Trophoblast cell (in vitro differentiated cells and primary cell): Measurements from ENCODE around the gene PRSS50.

ENCODE experiments used
- DNase-seq, 2 donors: peaks; one replicate each; pipeline ENCODE4 v3.0.0-alpha.2; 2016
- H2AFZ ChIP-seq: 2 replicates; pipeline ENCODE4 v1.6.1; 2013; ENCODE audit warnings: low read length, moderate library complexity, mild to moderate bottlenecking; ENCODE audit not compliant: insufficient read depth, poor library complexity
- H2AK5ac ChIP-seq: 2 replicates; pipeline ENCODE4 v1.6.1; 2013; ENCODE audit warnings: mild to moderate bottlenecking, low read length
- H2BK120ac ChIP-seq: 2 replicates; pipeline ENCODE4 v1.6.1; 2013; ENCODE audit warnings: low read length, mild to moderate bottlenecking, moderate library complexity; ENCODE audit not compliant: insufficient read depth, poor library complexity
- H2BK12ac ChIP-seq: 2 replicates; pipeline ENCODE4 v1.6.1; 2013; ENCODE audit warnings: mild to moderate bottlenecking, low read length, moderate library complexity
- H2BK5ac ChIP-seq: 2 replicates; pipeline ENCODE4 v1.6.1; 2013; ENCODE audit warnings: low read length, low read depth, moderate library complexity, mild to moderate bottlenecking; ENCODE audit not compliant: poor library complexity
- H3K14ac ChIP-seq: 2 replicates; pipeline ENCODE4 v1.6.1; 2013; ENCODE audit warnings: mild to moderate bottlenecking, low read length
- H3K18ac ChIP-seq: 2 replicates; pipeline ENCODE4 v1.6.1; 2013; ENCODE audit warnings: mild to moderate bottlenecking, low read length
- H3K23ac ChIP-seq: 2 replicates; pipeline ENCODE4 v1.6.1; 2013; ENCODE audit warnings: low read length
- H3K27ac ChIP-seq: 2 replicates; pipeline ENCODE4 v1.5.1; 2013; ENCODE audit warnings: low read depth, mild to moderate bottlenecking, inconsistent platforms, low read length, moderate library complexity
- H3K27me3 ChIP-seq: 2 replicates; pipeline ENCODE4 v1.6.1; 2013; ENCODE audit warnings: inconsistent platforms, mild to moderate bottlenecking, low read length, moderate library complexity; ENCODE audit not compliant: insufficient read depth
- H3K36me3 ChIP-seq, 2 experiments: 1 replicate in 1 of 2; 2 replicates in 1 of 2; pipeline ENCODE4 v1.6.1; 2013; ENCODE audit warnings: low read length in 2 of 2, mild to moderate bottlenecking in 2 of 2, moderate library complexity in 1 of 2; ENCODE audit not compliant: insufficient read depth in 2 of 2, control insufficient read depth in 1 of 2
- H3K4ac ChIP-seq: 2 replicates; pipeline ENCODE4 v1.6.1; 2013; ENCODE audit warnings: low read depth, mild to moderate bottlenecking, low read length, moderate library complexity
- H3K4me1 ChIP-seq, 2 experiments: 1 replicate in 1 of 2; 2 replicates in 1 of 2; pipeline ENCODE4 v1.6.1; 2013; ENCODE audit warnings: low read length in 2 of 2, mild to moderate bottlenecking in 2 of 2, moderate library complexity in 1 of 2; ENCODE audit not compliant: insufficient read depth in 2 of 2, control insufficient read depth in 1 of 2
- H3K4me2 ChIP-seq: 2 replicates; pipeline ENCODE4 v1.6.1; 2013; ENCODE audit warnings: inconsistent platforms, mild to moderate bottlenecking, low read length, moderate library complexity
- H3K4me3 ChIP-seq: 2 replicates; pipeline ENCODE4 v1.5.1; 2013; ENCODE audit warnings: mild to moderate bottlenecking, low read depth, low read length, inconsistent platforms
- H3K79me1 ChIP-seq: one replicate; pipeline ENCODE4 v1.6.1; 2013; ENCODE audit warnings: low read length
- H3K79me2 ChIP-seq: 2 replicates; pipeline ENCODE4 v1.6.1; 2013; ENCODE audit warnings: low read length, mild to moderate bottlenecking; ENCODE audit not compliant: control insufficient read depth, insufficient read depth, poor library complexity
- H3K9ac ChIP-seq: 2 replicates; pipeline ENCODE4 v1.6.1; 2013; ENCODE audit warnings: mild to moderate bottlenecking, low read length
- H3K9me3 ChIP-seq: 2 replicates; pipeline ENCODE4 v1.6.1; 2013; ENCODE audit warnings: low read depth, mild to moderate bottlenecking, control low read depth, inconsistent platforms, low read length; ENCODE audit not compliant: insufficient read depth
- H4K12ac ChIP-seq: 2 replicates; pipeline ENCODE4 v1.6.1; 2013; ENCODE audit warnings: low read depth, mild to moderate bottlenecking, low read length, moderate library complexity
- H4K8ac ChIP-seq: 2 replicates; pipeline ENCODE4 v1.6.1; 2013; ENCODE audit warnings: low read depth, mild to moderate bottlenecking, low read length, moderate library complexity
- H4K91ac ChIP-seq: one replicate; pipeline ENCODE4 v1.6.1; 2013; ENCODE audit warnings: low read depth, mild to moderate bottlenecking, low read length, moderate library complexity
- WGBS: extraction: QIAGEN DNeasy Blood & Tissue Kit; methylation state at CpG from one replicate; pipeline ENCODE4 v1.1.7; 2013; ENCODE audit warnings: missing lambda C conversion rate; ENCODE audit not compliant: insufficient read length, insufficient coverage; ENCODE audit errors: extremely low coverage; 5-methylcytosine and 5-hydroxymethylcytosine counted together

The PRSS50 gene

DNA sequence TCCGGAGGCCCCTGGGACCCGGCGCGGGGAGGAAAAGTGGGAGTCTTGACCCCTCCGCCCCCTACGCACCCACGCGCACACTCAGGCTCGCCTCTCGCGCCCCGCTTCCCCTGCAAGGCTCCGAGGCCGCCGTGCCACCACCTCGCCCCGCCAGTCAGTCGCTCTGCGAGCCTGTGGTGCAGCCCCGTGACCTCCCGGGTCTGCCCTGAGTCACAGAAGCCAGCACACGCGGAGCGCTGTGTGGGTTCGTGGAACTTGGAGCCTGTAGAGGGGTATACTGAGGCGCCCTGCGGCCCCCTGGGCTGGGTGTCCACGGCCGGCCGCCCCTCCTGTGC is 23.8 kb downstream of the PRSS50 start:
- H3K23ac ChIP-seq = no peak overlapping the region
- no peaks in the 10 kb centered on the region for H3K36me3 ChIP-seq
- peak overlapping the region; percentile 63 for H3K18ac ChIP-seq
- peak overlapping the region; percentile 56 for H4K12ac ChIP-seq
- H2BK5ac ChIP-seq = no peak overlapping the region
- no peak overlapping the region for H3K4me3 ChIP-seq
- WGBS = no CpG with 5 or more reads among the region's 30 CpGs
- no peaks in the 10 kb centered on the region for H3K27me3 ChIP-seq
- peaks cover 5% of the 10 kb centered on the region for H3K79me2 ChIP-seq
- no peak overlapping the region for H2BK120ac ChIP-seq
- peak overlapping the region; percentile 38 for H2BK12ac ChIP-seq
- peaks cover 2% of the 10 kb centered on the region for H3K9me3 ChIP-seq
- H2AK5ac ChIP-seq = no peak overlapping the region
- peak overlapping the region; percentile 30 for H3K14ac ChIP-seq
- DNase-seq = peak; percentile 32 to 41
- H2AFZ ChIP-seq = peak overlapping the region; percentile 30
- peaks cover 11% of the 10 kb centered on the region for H3K79me1 ChIP-seq
- H3K27ac ChIP-seq = no peak overlapping the region
- H4K91ac ChIP-seq = no peak overlapping the region
- H4K8ac ChIP-seq = peak overlapping the region; percentile 68
- no peak overlapping the region for H3K9ac ChIP-seq
- peak overlapping the region; percentile 71 for H3K4me2 ChIP-seq
- peaks cover 12 to 23% of the 10 kb centered on the region in 2 experiments for H3K4me1 ChIP-seq
- H3K4ac ChIP-seq = no peak overlapping the region

DNA sequence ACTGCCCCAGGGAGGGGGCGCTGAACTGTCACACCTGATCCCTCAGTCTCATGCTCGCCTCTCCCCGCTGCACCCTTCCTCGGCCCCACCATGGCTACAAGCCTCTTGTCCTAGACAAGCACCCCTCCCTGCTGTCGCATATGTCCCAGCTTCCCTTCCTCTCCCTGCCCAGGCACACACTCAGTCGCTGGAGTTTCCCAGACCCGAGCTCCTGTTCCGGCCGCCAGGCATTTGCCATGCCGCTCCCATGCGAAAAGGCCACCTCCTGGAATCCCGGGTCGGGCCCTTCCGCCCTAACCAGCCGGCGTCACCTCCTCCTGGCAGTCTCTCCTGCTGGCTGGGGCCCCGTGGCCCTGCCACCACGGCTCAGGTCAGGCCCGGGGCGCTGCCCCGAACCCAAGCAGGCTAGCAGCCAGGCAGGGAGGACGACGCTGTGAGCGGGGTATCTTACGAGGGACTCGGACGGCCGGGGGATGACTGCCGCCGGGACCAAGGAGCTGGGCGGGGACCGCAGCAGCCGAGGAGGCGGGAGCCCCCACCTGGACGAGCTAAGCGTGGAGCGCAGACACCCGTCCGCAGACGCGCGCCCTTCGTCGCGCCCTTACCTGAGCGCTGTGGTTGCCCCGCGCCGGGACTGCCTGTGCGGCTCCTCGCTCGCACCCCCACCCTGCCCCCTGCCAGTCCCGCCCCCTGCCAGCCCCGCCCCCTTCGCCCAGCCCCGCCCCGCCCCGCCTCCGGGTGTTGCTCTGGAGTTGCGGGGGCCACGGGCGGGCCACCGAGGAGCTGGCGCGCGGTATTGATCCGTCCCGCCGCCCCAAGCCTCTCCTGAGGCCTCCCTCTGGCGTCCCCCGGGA is 24.4 kb downstream of the PRSS50 start, which contains the start of gene ALS2CL:
Gene ALS2CL (minus strand): TSS at position 642 of the 854 bp plus-strand sequence. CDS start 4,239 bp downstream, outside the sequence.
- Histone ChIP-seq H3K23ac (peak within 1 kb of the TSS; percentile 42), H3K79me1 (peaks cover 11% of the 10 kb centered on the region), H3K4me1 (peaks cover 12 to 23% of the 10 kb centered on the region in 2 experiments), H3K4me3 (peak within 1 kb of the TSS; percentile 72), H2BK5ac (peak within 1 kb of the TSS; percentile 71), H4K91ac (peak within 1 kb of the TSS; percentile 76), H3K9me3 (peaks cover 2% of the 10 kb centered on the region), H3K9ac (peak within 1 kb of the TSS; percentile 92), H2AFZ (peak within 1 kb of the TSS; percentile 73), H3K18ac (peak within 1 kb of the TSS; percentile 88), H3K27me3 (no peaks in the 10 kb centered on the region), H3K4ac (peak within 1 kb of the TSS; percentile 31), H2BK12ac (peak within 1 kb of the TSS; percentile 38), H3K4me2 (peak within 1 kb of the TSS; percentile 96), H3K36me3 (peaks cover 0 to under 1% of the 10 kb centered on the region in 2 experiments), H3K14ac (peak within 1 kb of the TSS; percentile 85), H2BK120ac (peak within 1 kb of the TSS; percentile 84), H3K27ac (peak within 1 kb of the TSS; percentile 60), H4K12ac (peak within 1 kb of the TSS; percentile 56), H2AK5ac (no peak within 1 kb of the TSS), H3K79me2 (peaks cover 5% of the 10 kb centered on the region), H4K8ac (peak within 1 kb of the TSS; percentile 82)
- peak; percentile 73 to 77 for DNase-seq
- WGBS = no CpG with 5 or more reads among the region's 71 CpGs

DNA sequence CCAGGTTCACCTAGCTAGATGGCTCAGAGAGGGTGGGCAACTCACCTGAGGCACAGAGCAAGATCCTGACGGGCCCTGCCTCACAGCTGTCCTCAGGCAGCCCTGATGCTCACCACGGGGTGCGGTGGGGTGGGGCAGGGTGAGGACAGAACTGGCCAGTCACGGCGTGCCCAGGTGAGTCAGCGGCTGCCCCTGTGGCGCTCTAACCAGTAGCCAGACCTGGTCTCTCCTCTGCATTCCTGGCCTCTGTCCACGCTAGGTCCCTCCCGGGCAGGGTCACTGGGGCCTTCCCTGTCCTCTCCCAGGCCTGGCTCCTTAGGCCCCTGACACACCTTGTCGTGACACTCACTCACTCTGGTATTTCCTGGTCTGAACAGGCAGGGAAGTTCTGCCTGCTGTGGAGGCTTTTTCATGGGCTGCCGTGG is 25.1 kb downstream of the PRSS50 start:
- Histone ChIP-seq H2AK5ac (no peak overlapping the region), H3K4me3 (peak overlapping the region; percentile 72), H3K18ac (no peak overlapping the region), H2BK5ac (peak overlapping the region; percentile 71), H3K79me1 (peaks cover 11% of the 10 kb centered on the region), H3K36me3 (peaks cover 2 to 5% of the 10 kb centered on the region in 2 experiments), H3K4ac (no peak overlapping the region), H4K8ac (peak overlapping the region; percentile 82), H3K9ac (no peak overlapping the region), H3K23ac (no peak overlapping the region), H4K12ac (no peak overlapping the region), H2BK12ac (no peak overlapping the region), H2AFZ (no peak overlapping the region), H3K27ac (peak overlapping the region; percentile 60), H4K91ac (peak overlapping the region; percentile 76), H3K4me2 (peak overlapping the region; percentile 96), H3K14ac (no peak overlapping the region), H3K4me1 (peaks cover 12 to 23% of the 10 kb centered on the region in 2 experiments), H3K79me2 (peaks cover 5% of the 10 kb centered on the region), H3K27me3 (no peaks in the 10 kb centered on the region), H2BK120ac (no peak overlapping the region), H3K9me3 (peaks cover 2% of the 10 kb centered on the region)
- peak; percentile 96 to 99 for DNase-seq
- no CpG with 5 or more reads among the region's 11 CpGs for WGBS

DNA sequence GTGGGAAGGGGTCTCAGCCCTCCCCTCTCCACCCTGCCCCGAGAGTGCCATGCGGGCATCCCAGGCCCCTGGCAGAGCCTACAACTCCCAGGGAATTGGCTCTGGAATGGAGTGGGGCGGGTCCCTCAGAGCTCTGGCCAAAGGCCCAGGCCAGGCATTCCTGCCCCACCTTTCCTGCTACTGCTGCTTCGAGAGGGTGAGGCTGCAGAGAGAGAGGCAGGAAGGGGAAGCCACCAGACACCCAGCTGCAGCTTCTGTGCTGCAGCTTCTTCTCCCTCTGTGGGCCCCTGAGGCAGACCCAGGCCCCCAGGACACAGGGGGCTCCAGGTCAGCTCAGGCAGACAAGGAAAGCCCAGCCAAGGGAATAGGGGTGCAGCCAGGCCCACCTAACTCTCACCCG is 26.9 kb downstream of the PRSS50 start:
- H4K91ac ChIP-seq = no peak overlapping the region
- peaks cover 12 to 15% of the 10 kb centered on the region in 2 experiments for H3K4me1 ChIP-seq
- H3K4me2 ChIP-seq = no peak overlapping the region
- H2AK5ac ChIP-seq = no peak overlapping the region
- H4K8ac ChIP-seq = no peak overlapping the region
- peaks cover 5% of the 10 kb centered on the region for H3K79me2 ChIP-seq
- H3K36me3 ChIP-seq = peaks cover 5 to 11% of the 10 kb centered on the region in 2 experiments
- no CpG with 5 or more reads among the region's 5 CpGs for WGBS
- no peak overlapping the region for H3K14ac ChIP-seq
- H3K4ac ChIP-seq = no peak overlapping the region
- H2AFZ ChIP-seq = no peak overlapping the region
- no peak overlapping the region for H2BK12ac ChIP-seq
- no peak overlapping the region for H3K23ac ChIP-seq
- no peak overlapping the region for H3K9ac ChIP-seq
- H2BK5ac ChIP-seq = no peak overlapping the region
- DNase-seq = peak; percentile 26 to 41
- H4K12ac ChIP-seq = no peak overlapping the region
- H3K79me1 ChIP-seq = peaks cover 11% of the 10 kb centered on the region
- no peaks in the 10 kb centered on the region for H3K27me3 ChIP-seq
- H3K18ac ChIP-seq = no peak overlapping the region
- no peak overlapping the region for H3K27ac ChIP-seq
- H3K4me3 ChIP-seq = no peak overlapping the region
- peaks cover 2% of the 10 kb centered on the region for H3K9me3 ChIP-seq
- H2BK120ac ChIP-seq = no peak overlapping the region
